Femur (tissue), 1 donor: ENCODE data around the gene MN1.

Experiments
- DNase-seq: peaks from one replicate; pipeline ENCODE4 v3.0.0-alpha.2; 2017

The MN1 gene

GRCh38 chr22:27782088-27782487 lies 19.5 kb downstream of the MN1 start:
- no peak for DNase-seq

GRCh38 chr22:27780161-27780575 lies 21.4 kb downstream of the MN1 start:
- DNase-seq = no peak

GRCh38 chr22:27779643-27780042 lies 21.9 kb downstream of the MN1 start:
- no peak for DNase-seq

- no peak for DNase-seq
These were observed 23.1 kb downstream of the MN1 start for GRCh38 chr22:27778294-27779090.

- no peak for DNase-seq
These were observed 24.4 kb downstream of the MN1 start for GRCh38 chr22:27777128-27777527.

- no peak for DNase-seq
These were observed 25.0 kb downstream of the MN1 start for GRCh38 chr22:27776650-27776958.

GRCh38 chr22:27775758-27776649 lies 25.6 kb downstream of the MN1 start:
- no peak for DNase-seq

- no peak for DNase-seq
These were observed 26.4 kb downstream of the MN1 start for GRCh38 chr22:27775087-27775698.

DNA sequence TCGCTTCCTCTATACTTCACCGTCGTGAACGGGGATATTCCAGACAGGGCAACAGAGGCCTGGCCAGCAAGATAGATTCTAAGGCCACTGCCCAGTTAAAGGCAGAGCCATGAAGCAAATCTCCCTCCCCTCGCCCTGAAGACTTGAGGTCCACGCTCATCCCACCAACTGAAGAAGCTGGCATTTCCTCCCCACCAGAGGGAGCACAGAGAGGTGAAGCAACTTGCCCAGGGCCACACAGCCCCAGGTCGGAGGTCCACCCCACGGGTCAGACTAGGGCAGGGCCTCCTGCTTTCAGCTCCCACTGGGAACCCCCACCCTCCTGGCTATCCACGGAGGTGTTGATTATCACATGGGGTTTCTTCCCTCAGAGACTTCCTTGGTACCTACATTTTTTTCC lies 27.4 kb downstream of the MN1 start:
- no peak for DNase-seq

- no peak for DNase-seq
These were observed 28.5 kb downstream of the MN1 start for GRCh38 chr22:27772984-27773498.

GRCh38 chr22:27772081-27772983 lies 29.2 kb downstream of the MN1 start:
- DNase-seq = no peak

GRCh38 chr22:27771637-27772036 lies 29.9 kb downstream of the MN1 start:
- DNase-seq = no peak

DNA sequence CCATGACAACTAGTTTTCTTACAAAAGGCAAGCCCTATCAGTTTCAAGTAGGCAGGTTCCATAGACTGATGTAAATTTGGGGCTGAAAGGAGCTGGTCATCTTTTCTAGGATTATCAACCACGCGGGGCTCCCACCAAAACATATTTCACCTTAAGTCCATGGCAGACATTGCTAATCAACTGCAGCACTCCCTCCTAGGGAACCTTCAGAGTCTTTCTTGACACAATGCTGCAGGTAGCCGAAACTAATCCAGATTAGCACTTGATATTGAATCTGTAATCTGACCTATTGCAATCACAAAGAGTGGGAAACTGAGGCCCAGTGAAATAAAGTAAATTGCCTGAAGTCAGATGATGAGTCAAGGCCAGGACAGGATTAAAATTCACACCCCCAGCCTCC lies 32.5 kb downstream of the MN1 start:
- DNase-seq = no peak

- no peak for DNase-seq
These were observed 33.4 kb downstream of the MN1 start for GRCh38 chr22:27768027-27768653.

- no peak for DNase-seq
These were observed 34.9 kb downstream of the MN1 start for GRCh38 chr22:27766679-27767078.

GRCh38 chr22:27765706-27766291 lies 35.8 kb downstream of the MN1 start:
- DNase-seq = no peak

DNA sequence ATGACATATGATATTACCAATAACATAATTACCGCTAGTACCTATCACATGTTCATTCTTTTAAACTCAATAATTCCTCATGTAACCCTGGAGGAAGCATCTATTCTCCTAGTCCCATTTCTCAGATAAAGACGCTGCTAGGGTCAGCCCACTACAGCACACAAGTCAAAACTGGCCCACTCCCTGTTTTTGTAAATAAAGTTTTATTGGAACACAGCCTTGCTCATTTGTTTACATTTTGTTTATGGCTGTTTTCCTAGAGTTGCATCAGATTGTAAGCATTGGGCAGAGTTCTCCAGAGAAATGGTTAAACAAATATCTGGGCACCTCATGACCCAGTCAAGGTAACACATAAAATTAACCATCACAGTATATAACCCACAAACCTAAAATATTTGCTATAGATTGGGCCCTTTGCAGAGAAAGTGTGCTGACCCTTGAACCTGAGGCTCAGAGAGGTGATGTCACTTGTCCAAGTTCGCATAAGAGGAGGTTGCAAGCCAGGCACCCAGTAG lies 36.8 kb downstream of the MN1 start:
- no peak for DNase-seq

DNA sequence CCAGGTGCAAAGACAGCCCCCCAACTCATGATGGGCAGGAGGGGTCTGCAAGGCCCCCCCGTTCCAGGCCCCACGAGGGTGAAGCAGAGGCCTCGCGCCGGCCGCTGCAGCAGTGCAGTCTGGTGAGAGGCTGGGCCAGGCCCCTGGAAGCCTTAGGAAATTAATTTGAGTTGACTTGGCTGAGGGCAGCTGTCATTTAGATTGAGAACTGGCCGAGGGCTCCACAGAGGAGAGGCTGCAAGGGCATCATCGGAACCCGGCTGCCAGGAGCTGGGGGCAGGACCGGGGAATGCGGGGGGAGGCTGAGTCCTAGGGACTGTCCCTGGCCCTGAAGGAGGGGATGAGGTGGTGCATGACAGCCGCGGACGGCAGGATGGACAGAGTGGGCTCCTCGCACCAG lies 39.9 kb downstream of the MN1 start:
- DNase-seq = no peak

DNA sequence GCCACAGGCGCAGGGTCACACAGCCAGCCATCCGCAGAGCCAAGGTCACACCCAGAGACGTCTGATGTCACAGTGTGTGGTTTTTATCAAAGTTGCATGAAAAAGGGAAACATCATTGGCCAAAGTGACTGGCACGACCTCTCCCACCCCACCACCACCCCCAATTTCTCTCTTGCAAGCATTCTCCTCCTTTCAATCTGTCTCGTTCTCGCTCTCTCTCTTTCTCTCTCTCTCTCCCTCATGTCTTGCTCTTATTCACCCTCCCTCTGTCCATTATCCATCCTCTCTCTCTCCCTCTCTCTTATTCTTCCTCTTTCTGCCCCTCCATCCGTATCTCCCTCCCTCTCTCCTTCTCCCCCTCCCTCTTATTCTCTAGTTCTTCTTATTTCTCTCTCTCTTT lies 40.6 kb downstream of the MN1 start:
- DNase-seq = no peak

DNA sequence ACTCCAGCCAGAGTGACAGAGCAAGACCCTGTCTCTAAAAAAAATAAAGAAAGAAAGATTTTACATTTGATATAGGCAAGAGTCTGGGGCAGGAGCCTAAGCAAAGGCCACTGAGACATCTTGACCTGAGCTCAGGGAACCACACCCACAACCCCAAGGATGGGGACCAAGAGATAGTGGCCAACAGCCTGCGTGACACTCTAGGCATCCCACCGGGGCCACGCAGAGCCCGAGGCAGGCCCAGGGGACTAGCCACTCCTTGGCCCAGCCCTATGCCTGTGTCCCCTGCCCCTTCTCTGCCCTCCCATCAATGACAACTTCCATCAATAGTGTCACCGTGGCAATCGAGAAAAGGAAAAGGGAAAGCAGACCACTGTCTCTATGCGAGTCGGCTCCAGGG lies 41.1 kb downstream of the MN1 start:
- DNase-seq = no peak

DNA sequence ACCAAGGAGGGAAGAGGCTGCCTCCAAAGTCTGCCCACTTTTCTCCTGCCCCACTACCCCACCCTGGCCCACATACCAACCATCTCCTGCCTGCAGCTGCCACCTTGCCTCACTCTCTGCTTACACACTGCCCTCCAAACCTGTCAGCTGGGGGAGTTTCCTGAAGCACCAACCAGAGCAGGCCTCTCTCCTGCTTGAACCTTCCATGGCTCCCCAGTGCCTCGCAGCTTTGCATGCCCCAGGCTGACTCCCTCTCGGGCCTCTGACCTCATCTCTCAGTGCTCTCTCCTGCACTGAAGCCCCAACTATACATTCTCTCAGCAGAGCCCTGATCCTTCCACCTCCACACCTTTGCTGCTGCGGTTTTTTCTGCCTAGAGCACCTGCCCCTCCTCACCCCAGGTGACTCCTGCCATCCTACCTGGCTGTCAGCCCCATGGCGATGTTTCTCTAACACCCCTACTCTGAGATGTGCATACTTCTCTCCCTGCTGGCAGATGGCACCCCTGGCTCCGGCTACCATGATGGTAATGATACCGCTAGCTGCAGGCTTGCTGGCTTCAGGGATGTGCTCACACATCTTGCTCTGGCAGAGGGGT lies 43.5 kb downstream of the MN1 start:
- no peak for DNase-seq
